ENCODE data around the gene SLC6A18.

Gene SLC6A18

DNA sequence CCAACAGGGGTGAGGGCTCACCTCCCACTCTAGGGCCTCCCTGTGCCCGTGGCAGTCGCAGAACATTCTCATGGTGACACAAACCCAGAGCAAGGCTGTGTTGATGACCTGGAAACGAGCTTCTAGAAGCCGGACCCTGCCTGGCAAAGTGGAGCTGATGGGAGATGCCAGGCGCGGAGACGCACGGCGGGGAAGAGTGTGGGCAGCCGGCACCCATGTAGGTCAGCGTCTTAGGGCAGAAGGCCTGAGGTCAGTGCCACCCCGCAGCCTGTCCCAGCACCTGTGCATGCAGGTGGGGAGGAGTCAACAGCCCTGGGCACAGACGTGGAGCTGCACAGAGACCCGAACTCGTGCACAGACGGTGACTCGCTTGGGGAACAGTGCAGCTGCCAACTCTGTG is 5.4 kb downstream of the SLC6A18 start:
- DNase-seq (ENCODE audit: low spot score): no peak

- no peak for DNase-seq (ENCODE audit: low spot score)
Observed at GRCh38 chr5:1231354-1231905, 6.2 kb downstream of the SLC6A18 start.

DNA sequence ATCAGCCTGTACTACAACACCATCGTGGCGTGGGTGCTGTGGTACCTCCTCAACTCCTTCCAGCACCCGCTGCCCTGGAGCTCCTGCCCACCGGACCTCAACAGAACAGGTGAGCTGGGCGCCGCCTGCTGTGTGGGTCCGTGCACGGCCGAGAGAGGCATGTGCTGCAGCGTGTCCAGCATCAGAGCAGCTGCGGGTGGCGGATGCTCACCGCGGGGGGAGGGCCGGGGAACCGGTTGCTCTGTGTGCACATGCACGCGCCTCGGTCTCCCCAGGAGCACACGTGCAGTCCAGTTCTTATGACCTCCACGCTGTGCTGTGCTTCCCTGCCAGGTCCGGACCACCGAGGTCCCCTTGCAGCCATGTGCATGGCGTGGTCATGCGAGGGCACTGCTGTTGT is 7.6 kb downstream of the SLC6A18 start:
- DNase-seq (ENCODE audit: low spot score): no peak

DNA sequence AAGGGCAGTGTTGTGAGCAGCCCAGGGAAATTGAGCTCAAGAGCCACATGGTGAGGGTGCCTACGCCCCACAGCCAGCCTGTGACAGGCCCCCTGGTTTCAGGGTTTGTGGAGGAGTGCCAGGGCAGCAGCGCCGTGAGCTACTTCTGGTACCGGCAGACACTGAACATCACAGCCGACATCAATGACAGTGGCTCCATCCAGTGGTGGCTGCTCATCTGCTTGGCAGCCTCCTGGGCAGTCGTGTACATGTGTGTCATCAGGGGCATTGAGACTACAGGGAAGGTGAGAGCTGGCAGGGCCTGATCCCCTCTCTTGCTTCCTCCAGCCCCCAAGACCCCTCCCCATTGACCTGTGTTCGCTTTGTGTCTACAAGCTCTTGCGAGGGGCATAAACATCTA is 10.2 kb downstream of the SLC6A18 start:
- DNase-seq (ENCODE audit: low spot score): no peak

DNA sequence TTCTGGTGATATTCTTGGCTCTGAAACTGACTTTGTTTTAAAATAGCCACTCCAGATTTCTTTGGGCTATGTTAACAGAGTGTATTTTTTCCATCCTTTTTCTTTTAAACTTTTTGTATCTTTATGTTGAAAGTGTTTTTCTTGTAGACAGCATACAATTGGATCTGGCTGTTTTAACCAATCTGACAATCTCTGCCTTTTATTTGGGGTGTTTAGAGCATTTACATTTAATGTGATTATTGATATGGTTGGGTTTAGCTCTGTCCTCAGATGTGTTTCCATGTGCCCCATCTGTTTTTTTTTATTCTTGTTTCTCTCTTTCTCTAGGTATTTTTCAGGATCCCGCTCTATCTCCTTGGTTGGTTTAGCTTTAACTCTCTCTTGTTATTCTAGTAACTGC is 10.7 kb downstream of the SLC6A18 start:
- no peak for DNase-seq (ENCODE audit: low spot score)

- DNase-seq (ENCODE audit: low spot score): no peak
Observed at GRCh38 chr5:1239505-1240251, 14.5 kb downstream of the SLC6A18 start.

GRCh38 chr5:1240496-1241260 is 15.5 kb downstream of the SLC6A18 start:
- DNase-seq (ENCODE audit: low spot score): no peak

- no peak for DNase-seq (ENCODE audit: low spot score)
Observed at GRCh38 chr5:1241509-1242080, 16.4 kb downstream of the SLC6A18 start.

DNA sequence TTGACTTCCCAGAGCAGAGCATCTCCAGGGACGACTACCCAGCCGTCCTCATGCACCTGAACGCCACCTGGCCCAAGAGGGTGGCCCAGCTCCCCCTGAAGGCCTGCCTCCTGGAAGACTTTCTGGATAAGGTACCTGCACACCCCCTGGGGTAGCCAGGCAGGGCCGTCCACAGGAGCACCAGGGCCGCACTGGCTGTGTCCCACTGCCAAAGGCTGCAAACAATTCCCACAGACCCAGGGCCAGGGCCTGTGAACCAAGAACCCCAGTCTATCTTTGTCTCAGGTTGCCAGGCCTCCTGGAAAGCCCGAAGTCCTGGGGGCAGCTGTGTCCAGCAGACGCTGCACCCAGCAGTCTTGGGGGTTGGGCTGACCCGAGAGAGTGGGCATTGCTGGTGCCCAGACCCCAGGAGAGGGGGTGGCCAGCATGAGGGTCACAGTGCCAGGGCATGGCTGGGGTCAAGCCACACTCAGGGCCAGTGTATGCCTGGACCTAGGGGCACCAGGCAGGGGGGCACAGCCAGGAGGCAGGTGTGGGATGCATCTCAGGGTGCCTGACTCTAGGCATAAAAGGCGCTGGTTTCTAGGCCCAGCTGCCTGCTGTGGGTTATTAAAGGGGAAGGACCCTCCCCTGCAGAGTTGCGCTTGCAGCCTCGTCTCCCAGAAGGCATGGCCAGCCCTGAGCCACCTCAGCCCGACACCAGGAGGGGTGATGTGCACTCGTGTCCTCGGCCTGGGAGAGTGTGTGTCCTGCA is 17.7 kb downstream of the SLC6A18 start:
- no peak for DNase-seq (ENCODE audit: low spot score)

GRCh38 chr5:1243487-1244130 is 18.4 kb downstream of the SLC6A18 start:
- DNase-seq (ENCODE audit: low spot score): no peak

DNA sequence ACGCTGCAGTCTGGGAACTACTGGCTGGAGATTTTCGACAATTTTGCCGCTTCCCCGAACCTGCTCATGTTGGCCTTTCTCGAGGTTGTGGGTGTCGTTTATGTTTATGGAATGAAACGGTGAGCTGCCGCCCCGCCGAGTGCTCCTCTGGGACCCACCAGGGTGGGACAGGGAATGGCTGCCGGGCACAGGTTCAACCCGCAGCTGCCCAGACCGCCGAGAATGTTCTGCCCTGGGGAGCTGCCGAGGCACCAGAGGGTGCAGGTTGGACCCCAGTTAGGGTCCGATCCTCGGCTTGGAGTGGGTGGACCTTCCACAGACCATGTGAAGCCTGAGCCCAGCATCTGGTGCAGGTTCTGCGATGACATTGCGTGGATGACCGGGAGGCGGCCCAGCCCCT is 19.1 kb downstream of the SLC6A18 start:
- no peak for DNase-seq (ENCODE audit: low spot score)

DNA sequence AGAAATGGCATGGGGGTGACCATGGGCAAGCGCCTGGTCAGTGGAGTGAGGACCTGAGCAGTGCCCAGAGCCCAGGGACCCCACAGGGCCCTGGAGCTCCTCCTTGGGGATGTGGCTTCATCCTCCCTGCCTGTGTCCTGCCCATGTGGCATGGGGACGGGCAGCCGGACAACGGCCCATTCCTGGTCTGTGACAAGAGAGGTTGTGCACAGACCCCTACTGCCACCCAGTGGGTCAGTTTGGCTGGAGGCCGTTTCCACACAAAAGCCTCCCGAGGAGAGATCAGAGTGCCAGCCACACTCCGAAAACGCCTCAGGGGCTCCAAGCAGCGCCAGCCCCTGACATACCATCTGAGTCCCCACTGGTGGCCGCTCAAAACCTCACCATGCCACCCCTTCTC is 19.8 kb downstream of the SLC6A18 start:
- DNase-seq (ENCODE audit: low spot score): no peak

DNA sequence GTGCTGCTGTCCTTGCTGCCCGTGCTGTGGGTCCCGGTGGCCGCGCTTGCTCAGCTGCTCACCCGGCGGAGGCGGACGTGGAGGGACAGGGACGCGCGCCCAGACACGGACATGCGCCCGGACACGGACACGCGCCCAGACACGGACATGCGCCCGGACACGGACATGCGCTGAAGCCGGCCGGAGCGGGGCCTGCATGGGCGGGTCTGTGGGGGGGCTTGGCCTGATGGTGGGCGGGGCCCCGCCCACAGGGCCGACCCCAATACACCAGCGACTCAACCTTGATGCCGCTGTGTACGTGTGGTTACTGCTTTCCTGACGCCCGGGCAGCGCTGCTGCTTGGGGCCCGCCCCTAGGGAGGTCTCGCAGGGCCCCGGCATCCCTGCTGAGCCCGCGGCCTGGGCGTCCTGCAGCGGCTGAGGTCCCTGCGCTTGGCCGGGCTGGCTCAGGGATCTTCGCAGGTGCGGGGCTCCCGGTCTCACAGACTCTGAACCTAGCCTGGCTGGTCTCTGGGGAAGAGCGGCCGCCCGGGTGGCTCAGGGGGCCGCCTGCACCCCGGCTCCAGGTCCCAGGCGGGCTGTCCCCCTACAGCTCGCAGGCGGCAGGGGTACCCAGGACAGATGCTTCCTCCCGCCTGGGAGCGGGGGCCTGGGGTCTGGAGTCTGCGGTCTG is 20.9 kb downstream of the SLC6A18 start:
- no peak for DNase-seq (ENCODE audit: low spot score)

GRCh38 chr5:1246711-1247431 is 21.7 kb downstream of the SLC6A18 start:
- no peak for DNase-seq (ENCODE audit: low spot score)

- no peak for DNase-seq (ENCODE audit: low spot score)
Observed at GRCh38 chr5:1247811-1248210, 22.6 kb downstream of the SLC6A18 start.

DNA sequence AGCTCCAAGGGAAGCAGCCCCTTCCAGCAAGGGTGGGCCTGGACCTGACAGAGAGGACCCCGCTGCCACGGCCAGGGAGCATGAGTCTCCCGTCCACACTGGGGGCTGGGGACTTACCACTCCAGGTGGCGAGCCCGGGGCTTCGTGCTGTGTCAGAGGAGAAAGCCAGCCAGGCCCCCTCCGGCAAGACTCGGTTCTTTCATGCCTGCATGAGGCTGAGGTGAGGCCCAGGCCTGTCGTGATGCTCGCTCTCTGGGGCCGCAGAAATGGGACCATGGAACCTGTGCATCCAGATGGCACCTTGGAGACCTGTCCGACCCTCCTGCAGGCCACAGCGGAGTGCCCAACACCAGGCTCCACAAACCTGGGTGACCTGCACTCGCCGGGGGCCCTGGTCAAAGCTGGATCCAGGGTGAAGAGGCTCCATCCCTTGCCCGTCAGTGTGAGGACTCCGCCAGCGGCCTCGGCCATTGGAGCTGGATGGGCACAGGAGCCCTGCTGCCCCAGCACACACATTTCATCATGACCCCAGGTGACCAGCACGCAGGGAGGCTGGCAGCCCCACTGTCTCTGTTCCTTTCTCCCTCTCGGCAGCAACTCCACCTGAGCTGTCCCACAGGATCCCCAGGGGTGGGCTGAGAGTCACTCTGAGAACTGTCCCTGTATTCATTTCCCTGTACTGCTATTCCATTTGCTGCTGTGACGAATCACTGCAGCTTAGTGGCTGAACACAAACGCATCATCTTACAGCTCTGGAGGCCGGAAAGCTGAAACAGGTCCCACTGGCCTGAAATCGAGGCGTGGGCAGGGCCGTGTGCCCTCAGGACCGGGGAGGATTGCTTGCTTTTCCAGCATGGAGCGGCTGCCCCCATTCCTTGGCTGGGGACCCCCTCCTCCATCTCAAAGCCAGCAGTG is 24.4 kb downstream of the SLC6A18 start:
- no peak for DNase-seq (ENCODE audit: low spot score)

DNA sequence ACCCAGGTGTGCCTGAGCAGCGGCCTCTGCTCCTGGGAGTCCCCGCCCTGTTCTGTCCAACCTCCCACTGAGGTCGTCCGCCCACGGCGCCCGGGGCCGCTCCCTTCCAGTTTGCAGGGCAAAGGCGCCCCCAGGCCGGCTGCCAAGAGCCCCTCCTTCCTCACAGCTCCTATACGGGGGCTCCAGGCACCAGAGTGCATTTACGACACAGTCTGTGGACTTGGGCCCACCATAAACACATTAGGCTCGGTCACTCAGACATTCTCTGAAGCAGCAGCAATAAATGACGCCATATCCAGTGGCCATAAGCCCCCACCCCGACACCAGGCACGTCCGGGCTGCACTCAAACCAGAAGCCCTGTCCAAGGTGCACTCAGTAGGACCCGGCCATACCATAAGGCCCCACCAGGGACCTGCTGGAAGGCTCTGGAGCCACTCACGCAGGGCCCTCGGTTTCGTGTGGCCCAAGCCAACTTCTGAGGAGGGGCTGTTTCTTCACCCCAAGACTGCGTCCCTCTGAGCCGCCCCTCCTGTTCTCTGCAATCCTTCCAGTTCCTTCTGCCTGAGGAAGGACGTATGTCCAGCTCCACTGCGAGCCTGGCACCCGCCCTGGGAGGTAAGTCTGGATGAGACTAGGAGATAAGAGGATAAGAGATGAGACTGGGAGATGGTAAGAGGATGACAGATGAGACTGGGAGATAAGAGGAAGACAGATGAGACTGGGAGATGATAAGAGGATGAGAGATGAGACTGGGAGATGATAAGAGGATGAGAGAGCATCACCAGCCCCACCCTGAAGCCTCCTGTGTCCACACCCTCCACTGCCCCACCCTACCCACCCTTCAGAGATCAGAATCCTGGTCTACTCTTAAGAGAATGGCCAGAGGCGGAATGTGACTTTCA is 26.7 kb downstream of the SLC6A18 start:
- DNase-seq (ENCODE audit: low spot score): no peak

DNA sequence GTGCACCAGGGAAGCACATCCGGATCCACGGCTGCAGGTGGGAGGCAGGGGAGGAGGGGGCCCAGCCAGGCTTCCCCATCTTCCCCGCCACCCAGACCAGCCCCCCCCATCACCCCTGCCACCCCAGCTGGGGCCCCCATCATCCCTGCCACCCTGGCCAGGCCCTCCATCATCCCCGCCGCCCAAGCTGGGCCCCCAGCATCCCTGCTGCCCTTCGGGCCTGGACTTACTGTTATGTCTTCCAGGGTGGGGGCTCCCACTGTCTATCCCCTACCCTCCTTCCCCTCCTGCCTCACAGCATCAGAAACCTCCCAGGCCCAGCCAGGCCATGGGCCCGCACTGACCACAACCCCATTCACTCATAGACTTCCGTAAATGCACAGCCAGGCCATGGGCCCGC is 27.5 kb downstream of the SLC6A18 start:
- no peak for DNase-seq (ENCODE audit: low spot score)
